GM18505 (cell line): ENCODE data around the gene PBXIP1.
"Not testable (repeated sequence)": the region's sequence is repeated elsewhere in the genome, so short reads cannot be mapped to it uniquely, and the experiment has no call there.

Source experiments
- ATAC-seq: cut with Tn5 transposase; IDR thresholded peaks from one replicate; pipeline ENCODE4 v1.9.1; 2021; ENCODE audit not compliant: unreplicated experiment
- POLR2A ChIP-seq: IDR thresholded peaks from 4 replicates; pipeline ENCODE4 v1.6.1; 2011; ENCODE audit warnings: borderline replicate concordance; ENCODE audit not compliant: insufficient read depth, insufficient read length; ENCODE audit errors: extremely low read depth

The PBXIP1 gene

DNA sequence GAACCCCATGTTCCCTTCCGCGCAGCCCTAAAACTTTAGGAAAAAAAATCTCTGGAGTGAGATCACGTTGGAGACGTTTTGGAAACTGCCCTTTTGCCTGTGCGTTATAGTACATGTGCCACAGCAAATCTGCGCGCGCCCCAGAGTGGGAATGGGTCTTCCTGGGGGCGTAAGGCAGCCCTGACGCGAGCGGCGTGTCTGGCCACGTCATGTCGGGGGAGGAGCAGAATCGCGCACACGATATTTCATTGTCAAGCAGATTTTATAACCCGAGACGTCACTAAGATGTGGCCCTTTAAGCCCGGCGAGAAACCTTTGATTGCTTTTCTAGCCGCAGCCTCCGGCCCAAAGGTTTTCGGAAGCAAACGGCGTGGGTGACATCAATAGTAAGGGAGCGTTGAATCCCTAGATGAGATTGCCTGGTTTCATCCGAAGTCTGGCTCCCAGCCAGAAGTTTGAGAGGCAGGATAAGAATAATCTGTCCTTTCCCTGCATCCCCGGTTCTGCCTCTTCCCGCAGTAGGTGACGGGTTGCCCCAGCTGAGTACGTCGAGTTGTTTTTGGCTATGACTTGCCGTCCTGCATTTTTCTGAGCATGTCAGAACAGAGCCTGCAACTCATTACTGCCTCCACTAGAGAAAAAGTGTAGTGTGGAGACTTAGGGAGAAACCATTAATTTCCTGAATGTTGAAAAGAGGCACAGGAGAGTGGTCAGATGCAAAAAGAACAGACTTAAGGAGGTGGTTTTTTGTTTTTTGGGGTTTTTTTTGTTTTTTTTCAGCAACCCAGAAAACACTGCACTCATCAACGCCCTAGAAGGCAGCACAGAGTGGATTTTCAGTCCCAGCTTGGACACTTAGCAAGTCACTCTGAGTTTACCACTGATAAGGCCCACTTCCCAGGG lies 18.6 kb downstream of the PBXIP1 start:
- ATAC-seq: peak; percentile 58
- no peak for TF ChIP-seq POLR2A

DNA sequence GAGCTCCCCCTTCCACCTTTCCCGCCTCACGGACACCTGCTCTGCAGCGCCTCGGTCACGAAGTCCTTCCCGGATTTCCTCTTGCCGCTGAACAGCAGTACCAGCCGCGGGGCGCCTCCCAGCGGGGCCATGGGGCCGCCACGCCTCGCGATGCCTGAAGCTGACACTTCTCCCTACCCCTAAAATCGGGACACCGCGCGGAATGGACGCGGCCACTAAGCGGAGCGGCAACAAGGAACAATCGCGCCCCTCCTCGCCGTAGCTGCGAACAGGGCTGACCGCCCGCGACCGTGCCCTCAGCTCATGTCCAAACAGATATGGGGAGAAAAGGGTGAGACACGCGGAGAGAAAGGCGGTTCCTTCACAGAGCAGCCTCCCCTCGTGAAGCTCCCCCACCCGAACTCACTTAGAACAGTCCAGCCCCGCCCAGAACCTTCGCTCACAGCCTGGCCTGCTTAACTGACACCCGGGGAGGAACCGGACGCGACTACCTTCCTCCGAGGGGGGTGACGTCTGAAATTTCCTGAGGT lies 19.3 kb downstream of the PBXIP1 start, which contains the start of gene PMVK:
Gene PMVK (minus strand): TSS at position 165 of the 530 bp plus-strand sequence. CDS start 34 bp downstream, at position 131.
- peak; percentile 84 for TF ChIP-seq POLR2A
- ATAC-seq: peak; percentile 72

DNA sequence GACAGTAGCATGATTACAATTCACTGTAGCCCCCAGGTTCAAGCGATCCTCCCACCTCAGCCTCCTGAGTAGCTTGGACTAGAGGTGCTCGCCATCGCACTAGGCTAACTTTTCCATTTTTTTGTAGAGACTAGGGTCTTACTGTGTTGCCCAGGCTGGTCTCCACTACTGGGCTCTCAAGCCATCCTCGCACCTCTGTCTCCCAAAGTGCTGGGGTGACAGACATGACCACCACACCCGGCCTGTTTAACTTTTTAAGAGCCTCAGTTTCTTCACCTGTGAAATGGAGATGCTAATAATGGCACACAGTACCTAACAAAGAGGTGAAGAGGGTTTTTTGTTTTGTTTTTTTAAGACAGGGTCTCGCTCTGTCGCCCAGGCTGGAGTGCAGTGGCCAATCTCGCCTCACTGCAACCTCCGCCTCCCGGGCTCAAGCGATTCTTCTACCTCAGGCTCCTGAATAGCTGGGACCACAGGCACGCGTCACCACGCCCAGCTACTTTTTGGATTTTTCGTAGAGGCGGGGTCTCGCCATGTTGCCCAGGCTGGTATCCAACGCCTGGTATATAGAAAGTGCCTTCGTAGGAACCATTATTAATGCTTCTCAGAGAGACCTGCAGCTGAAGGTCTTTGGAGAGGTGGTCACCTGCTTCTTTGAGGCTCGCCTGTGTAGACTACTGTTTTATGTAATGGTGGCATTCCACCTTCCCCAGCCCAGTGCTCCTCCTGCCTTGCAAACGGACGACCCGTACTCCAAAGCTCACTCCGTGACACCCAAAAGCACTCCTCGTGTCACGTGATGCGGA lies 19.9 kb downstream of the PBXIP1 start:
- TF ChIP-seq POLR2A: no peak
- ATAC-seq: no peak

DNA sequence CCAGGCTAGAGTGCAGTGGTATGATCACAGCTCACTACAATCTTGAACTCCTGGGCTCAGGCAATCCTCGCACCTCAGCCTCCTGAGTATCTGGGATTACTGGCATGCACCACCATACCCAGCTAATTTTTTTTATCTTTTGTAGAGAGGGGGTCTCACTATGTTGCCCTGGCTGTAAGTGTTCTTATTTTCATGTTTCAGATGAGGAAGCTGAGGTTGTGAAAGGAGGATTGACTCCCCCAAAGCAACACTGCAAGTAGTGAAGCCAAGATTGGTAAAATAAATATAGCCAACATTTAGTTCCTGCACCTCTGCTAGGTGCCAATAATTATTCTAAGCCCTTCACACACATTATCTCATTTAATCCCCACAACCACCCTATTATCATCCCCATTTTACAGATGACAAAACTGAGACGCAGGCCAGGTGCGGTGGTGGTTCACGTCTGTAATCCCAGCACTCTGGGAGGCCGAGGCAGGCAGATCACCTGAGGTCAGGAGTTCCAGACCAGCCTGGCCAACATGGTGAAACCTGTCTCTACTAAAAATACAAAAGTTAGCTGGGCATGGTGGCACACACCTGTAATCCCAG lies 21.4 kb downstream of the PBXIP1 start:
- no peak for ATAC-seq
- TF ChIP-seq POLR2A: no peak

DNA sequence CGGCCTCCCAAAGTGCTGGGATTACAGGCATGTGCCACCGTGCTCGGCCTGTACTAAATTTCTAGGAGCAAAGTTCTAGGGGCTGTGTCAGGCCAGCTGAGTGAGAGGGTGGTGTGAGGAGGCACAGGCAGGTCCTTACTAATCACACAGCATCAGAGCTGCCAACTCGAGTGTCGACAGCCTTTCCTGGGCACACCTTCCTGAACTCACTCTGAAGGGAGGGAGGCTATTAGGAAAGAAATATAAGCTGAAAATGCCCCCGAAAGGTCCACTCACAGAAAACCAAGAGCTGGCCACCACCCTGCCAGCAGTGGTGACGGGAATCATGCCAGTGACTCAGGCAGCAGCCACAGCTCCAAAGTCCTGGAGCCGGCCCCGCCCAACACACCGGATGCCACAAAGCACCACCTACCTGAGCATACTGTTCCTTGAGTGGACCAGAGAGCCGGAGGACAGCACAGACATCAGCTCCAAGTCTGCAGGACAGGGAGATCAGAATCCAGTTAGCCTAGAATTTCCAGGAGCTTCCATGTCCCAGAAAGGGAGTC lies 23.9 kb downstream of the PBXIP1 start:
- TF ChIP-seq POLR2A: no peak
- no peak for ATAC-seq

DNA sequence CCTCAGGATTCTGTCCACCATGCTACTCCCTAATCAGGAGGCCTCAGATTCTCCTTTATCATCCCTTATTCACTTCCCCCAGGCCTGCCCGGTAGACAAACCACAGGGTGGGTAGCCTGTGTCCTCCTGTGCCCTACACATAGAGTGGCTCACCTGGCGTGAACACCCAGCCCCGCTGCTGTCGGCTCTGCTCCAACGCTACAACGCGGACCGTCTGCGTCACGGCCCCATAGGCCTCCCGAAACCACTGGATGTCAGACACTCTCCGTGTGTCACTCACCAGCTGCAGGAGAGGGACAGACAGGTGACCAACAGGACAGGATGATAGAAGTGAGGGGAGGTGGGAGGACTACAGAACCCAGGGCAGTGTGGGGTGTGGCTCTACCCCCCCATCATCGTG lies 29.7 kb downstream of the PBXIP1 start:
- no peak for TF ChIP-seq POLR2A
- ATAC-seq: no peak

DNA sequence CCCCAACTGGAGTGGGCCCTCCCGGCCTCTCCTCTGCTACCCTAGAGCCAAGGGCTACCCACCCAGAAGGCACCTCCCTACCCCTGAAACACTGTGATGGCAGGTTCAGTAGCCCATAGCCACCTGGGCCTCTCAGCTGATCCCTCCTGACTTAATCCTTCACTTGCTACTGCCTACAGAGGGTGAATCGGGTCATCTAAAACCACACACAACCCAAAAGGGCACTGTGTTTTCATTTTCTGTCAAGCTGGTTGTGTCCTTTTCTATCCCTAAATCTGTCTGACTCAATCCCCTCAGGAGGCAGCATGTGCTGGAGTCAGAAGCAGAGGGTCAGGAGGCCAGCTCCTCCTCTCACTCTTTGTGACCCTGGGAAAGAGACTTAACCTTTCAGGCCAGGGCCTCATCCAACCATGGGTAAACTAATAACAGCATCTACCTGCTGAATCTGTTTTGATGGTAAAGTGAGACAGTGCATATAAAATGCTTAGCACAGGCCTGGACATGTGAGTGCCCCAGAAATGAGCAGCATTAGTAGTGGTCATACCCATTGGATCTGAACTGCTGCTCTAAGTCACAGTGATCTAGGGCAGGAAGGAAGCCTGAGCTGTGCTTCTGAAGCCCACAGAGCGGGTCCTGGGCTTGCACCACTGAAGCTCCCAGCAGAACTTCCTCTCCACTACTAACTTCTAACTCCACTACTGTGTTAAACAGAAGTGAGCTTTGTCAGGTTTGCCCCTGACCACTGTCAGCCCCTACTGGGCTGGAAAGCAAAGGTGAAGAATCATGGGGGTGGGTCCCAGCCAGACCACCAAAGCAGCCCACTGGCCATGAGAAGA lies 30.3 kb downstream of the PBXIP1 start:
- TF ChIP-seq POLR2A: no peak
- no peak for ATAC-seq

DNA sequence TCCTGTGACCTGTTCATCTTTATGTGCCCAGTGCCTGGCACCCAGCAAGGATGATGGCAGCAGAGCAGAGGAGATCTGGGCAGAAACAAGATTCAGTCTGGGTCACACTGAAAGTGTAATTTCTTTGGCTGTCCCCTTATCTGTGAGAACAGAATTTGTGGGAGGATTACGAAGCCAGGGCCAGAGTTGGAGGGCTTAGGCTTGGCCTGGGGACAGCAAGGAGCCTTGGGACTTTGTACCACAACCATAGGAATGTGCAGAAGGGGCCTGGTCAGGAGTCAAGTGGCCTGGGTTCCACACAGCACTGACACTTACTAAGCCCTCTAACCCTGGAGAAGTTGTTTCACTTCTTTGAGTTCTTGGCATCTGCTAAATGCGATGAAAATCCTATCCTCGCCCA lies 32.2 kb downstream of the PBXIP1 start:
- no peak for TF ChIP-seq POLR2A
- no peak for ATAC-seq

DNA sequence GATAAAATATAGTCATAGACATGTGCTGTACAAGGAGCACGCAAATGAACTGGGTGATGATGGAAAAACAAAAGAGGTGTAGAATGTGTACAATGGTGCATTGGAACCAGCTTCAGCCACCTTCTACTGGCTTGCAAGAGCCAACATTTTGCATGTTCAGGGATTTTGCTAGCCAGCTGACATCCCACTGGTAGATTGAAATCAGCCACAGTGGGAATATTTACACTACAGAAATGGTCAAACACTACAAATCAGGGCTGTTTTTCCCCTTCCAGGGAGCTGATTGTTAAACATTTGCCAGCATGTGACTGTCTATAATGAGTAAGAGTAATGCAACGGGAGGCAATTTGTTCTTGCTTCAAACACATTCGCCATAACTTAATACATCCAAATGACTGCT lies 42.6 kb downstream of the PBXIP1 start:
- TF ChIP-seq POLR2A: no peak
- ATAC-seq: no peak

DNA sequence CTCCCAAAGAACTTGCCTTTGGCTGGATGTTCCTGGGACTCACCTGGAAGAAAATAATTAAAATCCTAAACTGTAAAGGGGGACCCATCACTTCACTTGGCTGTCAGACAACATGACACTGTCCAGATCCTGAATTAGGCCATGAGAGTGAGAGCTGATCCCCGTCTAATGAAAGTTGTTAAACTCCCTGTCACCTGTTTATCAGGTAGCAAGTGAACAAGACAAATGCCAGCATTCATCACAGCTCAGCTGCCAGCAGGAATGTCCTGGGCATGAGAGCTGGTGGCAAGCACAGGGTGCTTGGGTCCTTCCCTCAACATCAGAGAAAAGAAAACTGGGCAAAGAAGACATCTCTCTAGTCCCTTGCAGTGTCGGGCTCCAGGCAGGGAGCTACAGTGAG lies 43.1 kb downstream of the PBXIP1 start:
- ATAC-seq: no peak
- TF ChIP-seq POLR2A: no peak

DNA sequence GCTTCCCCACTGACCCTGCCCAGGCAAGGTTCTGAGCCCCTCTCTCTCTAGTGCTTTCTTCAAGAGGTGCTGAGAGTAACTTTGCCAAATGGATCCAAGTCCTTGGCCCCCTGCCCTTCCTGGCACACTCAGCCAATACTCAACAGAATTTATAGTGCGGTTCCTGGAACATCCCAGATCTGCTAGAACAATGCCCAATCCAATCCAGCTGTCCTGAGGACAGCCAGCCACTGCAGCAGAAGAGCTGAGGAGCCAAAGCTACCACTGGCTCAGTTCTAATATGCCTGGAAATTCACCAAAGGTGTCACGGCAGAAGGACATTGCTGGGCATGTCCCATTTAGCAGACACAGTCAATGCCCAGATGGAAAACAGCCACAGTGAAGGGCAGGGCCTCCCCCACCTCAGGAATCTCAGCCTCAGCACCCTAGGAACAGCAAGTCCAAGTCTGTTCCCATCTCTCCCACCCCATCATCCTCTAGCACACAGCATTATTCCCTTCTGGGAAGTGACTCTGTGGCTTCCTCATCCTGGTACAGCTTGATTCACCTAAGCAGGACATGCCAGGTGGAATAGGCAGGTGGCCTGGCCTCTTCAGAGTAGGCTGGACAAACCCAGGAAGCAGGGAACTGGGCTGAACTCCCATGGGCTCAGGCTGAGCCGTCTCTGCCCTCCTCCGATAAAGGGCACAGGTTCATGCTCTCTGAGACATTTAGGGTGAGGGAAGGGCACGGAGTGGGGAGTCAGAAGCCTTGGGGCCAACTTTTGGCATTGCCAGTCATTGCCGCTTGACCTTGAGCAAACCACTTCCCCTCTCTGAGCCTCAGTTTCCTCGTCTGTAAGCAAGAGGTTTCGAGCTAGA lies 44.0 kb downstream of the PBXIP1 start:
- no peak for ATAC-seq
- no peak for TF ChIP-seq POLR2A

DNA sequence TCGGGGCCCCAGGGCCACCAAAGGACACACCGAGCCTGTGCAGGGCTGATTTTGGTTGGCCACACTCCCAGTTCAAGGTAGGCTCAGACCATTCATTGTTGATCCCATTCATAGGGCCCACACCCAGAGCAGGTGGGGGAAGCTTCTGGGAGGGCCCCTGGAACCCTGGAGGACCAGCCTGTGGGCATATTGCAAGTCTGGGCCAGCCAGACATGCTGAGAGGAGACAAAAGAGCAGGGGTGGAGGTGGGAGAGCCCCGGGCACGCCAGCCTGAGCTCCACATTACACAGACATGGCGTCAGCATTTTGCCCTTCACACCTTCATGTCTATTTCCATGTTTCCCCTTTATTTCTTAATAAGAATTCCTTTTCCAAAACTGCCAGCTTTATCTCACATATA lies 45.0 kb downstream of the PBXIP1 start:
- ATAC-seq: no peak
- no peak for TF ChIP-seq POLR2A

DNA sequence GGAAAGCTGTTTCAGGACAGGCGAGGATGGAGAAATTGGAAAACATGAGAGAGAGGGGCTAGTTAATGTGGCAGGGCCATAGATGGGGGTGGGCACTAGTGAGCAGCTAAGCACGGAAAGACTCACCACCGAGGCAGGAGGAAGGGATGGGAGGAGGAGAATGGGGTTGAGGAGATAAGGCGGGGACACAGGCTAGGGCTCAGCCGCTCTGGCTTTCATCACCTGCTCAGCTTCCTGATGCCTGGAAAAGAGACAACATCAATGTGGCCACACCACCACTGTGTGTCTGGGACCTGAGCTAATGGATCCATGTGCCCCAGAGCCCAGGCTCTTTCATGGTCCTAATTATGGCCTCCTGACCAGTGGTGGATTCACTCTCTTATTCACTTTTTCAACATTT lies 47.0 kb downstream of the PBXIP1 start:
- no peak for TF ChIP-seq POLR2A
- no peak for ATAC-seq

DNA sequence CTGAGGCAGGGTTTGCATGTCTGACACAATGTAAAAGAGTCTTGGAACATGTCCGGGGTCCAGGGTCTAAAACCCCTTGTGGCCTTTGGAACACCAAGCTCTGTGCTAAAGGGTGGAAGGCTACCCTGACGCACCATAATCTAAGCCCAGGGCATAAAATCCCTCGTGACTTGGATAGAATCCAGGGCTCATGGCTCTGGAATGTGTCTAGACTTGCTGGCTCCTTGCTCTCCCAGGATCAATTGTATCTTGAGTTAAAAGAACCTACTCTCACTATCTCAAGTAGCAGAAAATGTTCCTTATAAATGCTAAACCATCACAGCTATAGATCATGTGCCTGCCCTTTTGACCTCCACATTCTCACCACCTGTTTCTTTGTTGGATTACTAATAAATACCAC lies 47.8 kb downstream of the PBXIP1 start:
- not testable (repeated sequence) for ATAC-seq
